ENCODE measurements around the gene TSPAN10.

The TSPAN10 gene

GRCh38 chr17:81655378-81656117 lies 18.6 kb downstream of the TSPAN10 start:
- no peak for TF ChIP-seq TAF1 (IDR thresholded peaks at IDR 0.05; ENCODE audit: borderline replicate concordance, insufficient read depth, low read length)

- TF ChIP-seq TAF1 (IDR thresholded peaks at IDR 0.05; ENCODE audit: borderline replicate concordance, insufficient read depth, low read length) (no peak), SIN3A (IDR thresholded peaks at IDR 0.05; ENCODE audit: borderline replicate concordance, insufficient read depth, low read length) (no peak), FOXP2 (optimal IDR thresholded peaks at IDR 0.05; ENCODE audit: borderline replicate concordance, extremely low read depth, extremely low read length, insufficient read depth) (no peak), POLR2AphosphoS5 (IDR thresholded peaks at IDR 0.05; ENCODE audit: low read depth, low read length) (no peak), REST (IDR thresholded peaks at IDR 0.05; ENCODE audit: insufficient read depth in 1 of 2, low read depth in 2 of 2, low read length in 2 of 2) (no peak)
Observed at GRCh38 chr17:81656118-81656743, 19.2 kb downstream of the TSPAN10 start, which contains the start of gene PDE6G. Gene PDE6G (minus strand): TSS chr17:81656542. CDS start chr17:81653305, 3,237 bp downstream.

GRCh38 chr17:81656835-81657234 lies 19.8 kb downstream of the TSPAN10 start:
- TF ChIP-seq POLR2AphosphoS5 (IDR thresholded peaks at IDR 0.05; ENCODE audit: low read depth, low read length), result no peak
- no peak for TF ChIP-seq SIN3A (IDR thresholded peaks at IDR 0.05; ENCODE audit: borderline replicate concordance, insufficient read depth, low read length)
- TF ChIP-seq TAF1 (IDR thresholded peaks at IDR 0.05; ENCODE audit: borderline replicate concordance, insufficient read depth, low read length), result no peak
- no peak for TF ChIP-seq FOXP2 (optimal IDR thresholded peaks at IDR 0.05; ENCODE audit: borderline replicate concordance, extremely low read depth, extremely low read length, insufficient read depth)
- no peak for TF ChIP-seq REST (IDR thresholded peaks at IDR 0.05; ENCODE audit: insufficient read depth in 1 of 2, low read depth in 2 of 2, low read length in 2 of 2)

GRCh38 chr17:81659038-81659437 lies 22.0 kb downstream of the TSPAN10 start:
- no peak for TF ChIP-seq REST (IDR thresholded peaks at IDR 0.05; ENCODE audit: insufficient read depth in 1 of 2, low read depth in 2 of 2, low read length in 2 of 2)

GRCh38 chr17:81660441-81660840 lies 23.4 kb downstream of the TSPAN10 start:
- TF ChIP-seq REST (IDR thresholded peaks at IDR 0.05; ENCODE audit: insufficient read depth in 1 of 2, low read depth in 2 of 2, low read length in 2 of 2) (no peak), SIN3A (IDR thresholded peaks at IDR 0.05; ENCODE audit: borderline replicate concordance, insufficient read depth, low read length) (no peak), TAF1 (IDR thresholded peaks at IDR 0.05; ENCODE audit: borderline replicate concordance, insufficient read depth, low read length) (no peak), FOXP2 (optimal IDR thresholded peaks at IDR 0.05; ENCODE audit: borderline replicate concordance, extremely low read depth, extremely low read length, insufficient read depth) (no peak), POLR2AphosphoS5 (IDR thresholded peaks at IDR 0.05; ENCODE audit: low read depth, low read length) (no peak)

Measured in PFSK-1 (cell line).